RWPE2 (cell line): ENCODE data around the gene C19orf44.

ENCODE experiments used
- ATAC-seq: fragments of 200-7000 bp; cut with Tn5 transposase; 3 replicates; pipeline ENCODE4 v1.9.1; 2021; ENCODE audit warnings: low read depth
- DNase-seq: peaks from one replicate; pipeline ENCODE4 v3.0.0-alpha.2; 2020; ENCODE audit warnings: low spot score
- H3K27ac ChIP-seq: fragments of 450-650 bp; 2 replicates; pipeline ENCODE4 v1.5.1; 2017; ENCODE audit warnings: mild to moderate bottlenecking; ENCODE audit not compliant: poor library complexity, severe bottlenecking
- H3K27me3 ChIP-seq: fragments of 250-450 bp; sonication (Bioruptor Pico); 2 replicates; pipeline ENCODE4 v1.5.1; 2021; ENCODE audit warnings: mild to moderate bottlenecking, moderate library complexity; ENCODE audit not compliant: insufficient read depth, poor library complexity, severe bottlenecking
- H3K36me3 ChIP-seq: fragments of 250-450 bp; sonication (Bioruptor Pico); 2 replicates; pipeline ENCODE4 v1.5.1; 2020; ENCODE audit warnings: low read depth, mild to moderate bottlenecking, moderate library complexity
- H3K4me1 ChIP-seq: fragments of 250-450 bp; sonication (Bioruptor Pico); 2 replicates; pipeline ENCODE4 v1.5.1; 2021; ENCODE audit warnings: mild to moderate bottlenecking, moderate library complexity; ENCODE audit not compliant: insufficient read depth, poor library complexity, severe bottlenecking
- H3K4me3 ChIP-seq: fragments of 250-450 bp; sonication (Bioruptor Pico); 2 replicates; pipeline ENCODE4 v1.5.1; 2021; ENCODE audit warnings: mild to moderate bottlenecking, moderate library complexity; ENCODE audit not compliant: severe bottlenecking
- H3K9me3 ChIP-seq: fragments of 250-450 bp; sonication (Bioruptor Pico); 2 replicates; pipeline ENCODE4 v1.5.1; 2021; ENCODE audit warnings: mild to moderate bottlenecking, moderate library complexity; ENCODE audit not compliant: severe bottlenecking
- CTCF ChIP-seq: fragments of 450-650 bp; IDR thresholded peaks from one replicate; pipeline ENCODE4 v1.5.1; 2017; ENCODE audit warnings: mild to moderate bottlenecking, moderate library complexity; ENCODE audit not compliant: poor library complexity, severe bottlenecking

The C19orf44 gene

DNA sequence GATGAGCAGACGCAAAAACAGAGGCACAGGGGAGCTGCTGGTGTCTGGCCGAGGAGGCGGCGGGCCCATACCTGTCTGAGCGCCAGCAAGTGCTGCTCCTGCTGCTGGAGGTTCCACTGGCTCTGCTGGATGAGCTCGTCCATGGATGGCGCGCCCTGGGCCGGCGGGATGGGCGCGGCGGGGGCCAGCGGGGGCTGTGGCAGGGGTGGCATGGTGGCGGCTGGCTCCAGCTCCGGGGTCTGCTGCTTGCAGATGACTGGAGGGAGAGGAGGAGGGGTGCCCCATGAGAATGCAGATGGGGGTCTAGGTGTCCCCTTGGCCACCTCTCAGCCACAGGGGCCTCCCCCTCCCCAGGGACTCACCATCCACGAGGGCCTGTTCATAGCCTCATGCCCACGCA lies 39.2 kb downstream of the C19orf44 start:
- H3K9me3 ChIP-seq, result no peaks in the 10 kb centered on the region
- DNase-seq (no peak), ATAC-seq (no peak)
- H3K36me3 ChIP-seq, result peaks cover 75% of the 10 kb centered on the region
- no peaks in the 10 kb centered on the region for H3K27me3 ChIP-seq
- H3K27ac ChIP-seq, result no peak overlapping the region
- TF ChIP-seq CTCF, result no peak
- H3K4me1 ChIP-seq, result no peaks in the 10 kb centered on the region
- no peak overlapping the region for H3K4me3 ChIP-seq

- Histone ChIP-seq H3K4me3 (no peak overlapping the region), H3K27ac (no peak overlapping the region), H3K9me3 (no peaks in the 10 kb centered on the region), H3K27me3 (no peaks in the 10 kb centered on the region), H3K4me1 (peaks cover 5% of the 10 kb centered on the region), H3K36me3 (peaks cover 76% of the 10 kb centered on the region)
- no peak for TF ChIP-seq CTCF
- ATAC-seq (no peak), DNase-seq (no peak)
Measured at GRCh38 chr19:16536130-16536529, 39.9 kb downstream of the C19orf44 start.

DNA sequence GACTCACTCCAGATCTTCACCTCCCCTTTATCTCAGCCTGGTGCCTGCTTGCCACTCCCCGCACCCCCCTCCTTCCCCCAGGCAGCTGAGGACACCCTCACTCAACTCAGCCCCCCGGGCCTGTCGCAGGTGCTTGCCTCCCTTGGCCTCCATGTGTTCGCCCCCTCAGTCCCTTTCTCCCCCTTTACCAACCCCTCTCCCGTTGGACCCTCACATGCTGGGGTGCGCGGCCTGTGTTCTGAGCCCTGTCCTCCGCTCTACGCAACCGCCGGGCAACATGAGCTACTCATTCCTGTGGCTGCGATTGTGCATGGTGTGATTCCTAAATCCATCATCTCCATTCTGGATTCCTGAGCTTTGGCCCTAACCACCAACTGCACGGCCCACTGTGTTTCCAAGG lies 40.9 kb downstream of the C19orf44 start:
- ATAC-seq, result no peak
- no peak for TF ChIP-seq CTCF
- peaks cover 74% of the 10 kb centered on the region for H3K36me3 ChIP-seq

DNA sequence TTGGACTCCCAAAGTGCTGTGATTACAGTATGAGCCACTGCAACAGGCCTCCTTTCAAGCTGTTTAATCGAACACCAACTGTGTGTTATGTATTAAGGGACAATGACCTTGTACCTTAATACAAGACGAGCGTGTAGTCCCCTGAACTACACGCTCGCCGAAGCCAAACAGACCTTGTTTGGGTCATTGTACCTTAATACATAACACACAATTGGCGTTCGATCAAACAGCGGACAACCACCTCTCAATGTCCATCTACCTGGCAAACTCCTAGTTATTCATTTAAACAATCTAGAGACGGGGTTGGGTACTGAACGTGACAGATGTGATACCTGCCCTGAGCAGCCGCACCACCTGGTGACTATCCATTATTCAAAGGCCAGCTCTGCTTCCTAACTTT lies 44.8 kb downstream of the C19orf44 start:
- DNase-seq, result no peak
- Histone ChIP-seq H3K27ac (peak overlapping the region; percentile 61), H3K9me3 (no peaks in the 10 kb centered on the region), H3K4me1 (peaks cover 5% of the 10 kb centered on the region), H3K36me3 (peaks cover 46% of the 10 kb centered on the region), H3K4me3 (peak overlapping the region; percentile 94), H3K27me3 (no peaks in the 10 kb centered on the region)
- no peak for ATAC-seq
- no peak for TF ChIP-seq CTCF

More for the DNA sequence above, 40.9 kb downstream of the C19orf44 start:
- Histone ChIP-seq H3K4me3 (no peak overlapping the region), H3K9me3 (no peaks in the 10 kb centered on the region), H3K27me3 (no peaks in the 10 kb centered on the region), H3K27ac (no peak overlapping the region), H3K4me1 (peaks cover 5% of the 10 kb centered on the region)
- peak; percentile 50 for DNase-seq

DNA sequence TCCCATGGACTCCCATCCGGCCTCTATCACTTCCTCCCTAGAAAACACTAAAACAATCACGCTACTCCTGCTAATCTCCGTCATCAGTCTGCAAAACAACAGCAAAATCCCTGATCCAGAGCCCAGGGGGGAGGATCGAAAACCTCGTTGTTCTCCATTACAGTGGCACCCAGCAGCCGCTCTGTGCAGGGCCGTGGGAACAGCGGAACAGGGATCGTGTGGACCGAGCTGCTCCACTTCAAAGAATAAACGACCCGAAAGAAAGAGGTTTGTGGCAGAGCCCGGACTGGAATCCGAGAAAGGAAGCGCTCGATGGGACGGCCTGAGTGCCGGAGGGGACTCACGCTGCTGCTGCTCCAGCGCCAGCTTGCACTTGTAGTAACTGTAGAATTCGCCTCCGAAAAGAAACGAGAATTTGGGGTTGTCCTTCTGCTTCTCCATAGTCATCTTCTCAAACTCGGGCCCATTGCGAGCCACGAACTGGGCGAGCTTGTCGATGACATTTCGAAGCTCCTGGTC lies 45.4 kb downstream of the C19orf44 start:
- H3K36me3 ChIP-seq, result peaks cover 40% of the 10 kb centered on the region
- H3K4me3 ChIP-seq, result peak overlapping the region; percentile 94
- no peaks in the 10 kb centered on the region for H3K27me3 ChIP-seq
- no peaks in the 10 kb centered on the region for H3K9me3 ChIP-seq
- no peak for TF ChIP-seq CTCF
- peak overlapping the region; percentile 61 for H3K27ac ChIP-seq
- no peak for DNase-seq
- H3K4me1 ChIP-seq, result peaks cover 5% of the 10 kb centered on the region
- ATAC-seq, result peak; percentile 2; the same call in 1 of the 3 replicates
